ENCODE results near the gene OR8S1.
"Not testable (repeated sequence)": the region's sequence is repeated elsewhere in the genome, so short reads cannot be mapped to it uniquely, and the experiment has no call there.

OR8S1 gene

GRCh38 chr12:48527891-48528670, 2.6 kb downstream of the OR8S1 start:
- H3K27me3 ChIP-seq (ENCODE audit: low read depth), result no peaks in the 10 kb centered on the region
- no peaks in the 10 kb centered on the region for H3K9me3 ChIP-seq
- in situ Hi-C loops (cut with MboI; ENCODE audit: low sequenced_read_pairs), result no loop called here
- no peaks in the 10 kb centered on the region for H3K4me1 ChIP-seq
- no peaks in the 10 kb centered on the region for H3K36me3 ChIP-seq (replicated peaks)
- no peak for DNase-seq (ENCODE audit: low spot score in 2 of 2)
- no peak overlapping the region for H3K4me3 ChIP-seq

- H3K27me3 ChIP-seq (ENCODE audit: low read depth), result no peaks in the 10 kb centered on the region
- no peak for DNase-seq (ENCODE audit: low spot score in 2 of 2)
- no peaks in the 10 kb centered on the region for H3K9me3 ChIP-seq
- no peaks in the 10 kb centered on the region for H3K36me3 ChIP-seq (replicated peaks)
- H3K4me3 ChIP-seq, result no peak overlapping the region
- H3K4me1 ChIP-seq, result no peaks in the 10 kb centered on the region
- in situ Hi-C loops (cut with MboI; ENCODE audit: low sequenced_read_pairs), result no loop called here
Observed at GRCh38 chr12:48532601-48533000, 7.2 kb downstream of the OR8S1 start.

GRCh38 chr12:48536602-48537001, 11.2 kb downstream of the OR8S1 start:
- Histone ChIP-seq H3K4me3 (no peak overlapping the region), H3K36me3 (replicated peaks) (no peaks in the 10 kb centered on the region), H3K27me3 (ENCODE audit: low read depth) (no peaks in the 10 kb centered on the region), H3K4me1 (no peaks in the 10 kb centered on the region), H3K9me3 (no peaks in the 10 kb centered on the region)
- in situ Hi-C loops (cut with MboI; ENCODE audit: low sequenced_read_pairs), result no loop called here
- no peak for DNase-seq (ENCODE audit: low spot score in 2 of 2)

- no peaks in the 10 kb centered on the region for H3K36me3 ChIP-seq (replicated peaks)
- peaks cover 10% of the 10 kb centered on the region for H3K4me1 ChIP-seq
- peak; percentile 53 to 79 for DNase-seq (ENCODE audit: low spot score in 2 of 2)
- no peak overlapping the region for H3K4me3 ChIP-seq
- in situ Hi-C loops (cut with MboI; ENCODE audit: low sequenced_read_pairs), result loop anchor here (5.0 to 10.0 kb wide), 2 partner anchors 75 to 252 kb away; no protein-coding TSS in a partner anchor
- no peaks in the 10 kb centered on the region for H3K9me3 ChIP-seq
- no peaks in the 10 kb centered on the region for H3K27me3 ChIP-seq (ENCODE audit: low read depth)
Observed at GRCh38 chr12:48542300-48542928, 17.0 kb downstream of the OR8S1 start.

- DNase-seq (ENCODE audit: low spot score in 2 of 2), result peak; percentile 34 to 62
- in situ Hi-C loops (cut with MboI; ENCODE audit: low sequenced_read_pairs), result loop anchor here (10.0 kb wide), 1 partner anchor 249 kb away; no protein-coding TSS in a partner anchor
- Histone ChIP-seq H3K36me3 (replicated peaks) (no peaks in the 10 kb centered on the region), H3K27me3 (ENCODE audit: low read depth) (no peaks in the 10 kb centered on the region), H3K9me3 (peaks cover 4% of the 10 kb centered on the region; the same call in 1 of the 2 replicates), H3K4me1 (peaks cover 10% of the 10 kb centered on the region), H3K4me3 (no peak overlapping the region)
Observed at GRCh38 chr12:48545833-48546469, 20.5 kb downstream of the OR8S1 start.

- DNase-seq (ENCODE audit: low spot score in 2 of 2); H3K36me3 ChIP-seq (replicated peaks); H3K9me3 ChIP-seq; H3K4me3 ChIP-seq; H3K27me3 ChIP-seq (ENCODE audit: low read depth); H3K4me1 ChIP-seq: not testable (repeated sequence)
- in situ Hi-C loops (cut with MboI; ENCODE audit: low sequenced_read_pairs), result loop anchor here (10.0 kb wide), 1 partner anchor 248 kb away; no protein-coding TSS in a partner anchor
Observed at GRCh38 chr12:48547012-48547411, 21.6 kb downstream of the OR8S1 start.

- H3K36me3 ChIP-seq (replicated peaks); H3K9me3 ChIP-seq; in situ Hi-C loops (cut with MboI; ENCODE audit: low sequenced_read_pairs); H3K27me3 ChIP-seq (ENCODE audit: low read depth); H3K4me1 ChIP-seq; H3K4me3 ChIP-seq; DNase-seq (ENCODE audit: low spot score in 2 of 2): not testable (repeated sequence)
Observed at GRCh38 chr12:48551636-48552035, 26.2 kb downstream of the OR8S1 start.

GRCh38 chr12:48553666-48554343, 28.4 kb downstream of the OR8S1 start:
- H3K36me3 ChIP-seq (replicated peaks); H3K9me3 ChIP-seq; in situ Hi-C loops (cut with MboI; ENCODE audit: low sequenced_read_pairs); H3K4me1 ChIP-seq; H3K27me3 ChIP-seq (ENCODE audit: low read depth): not testable (repeated sequence)
- H3K4me3 ChIP-seq, result peak overlapping the region; percentile 16
- peak; percentile 27 to 80 for DNase-seq (ENCODE audit: low spot score in 2 of 2)

GRCh38 chr12:48556631-48557030, 31.2 kb downstream of the OR8S1 start:
- Histone ChIP-seq H3K36me3 (replicated peaks) (no peaks in the 10 kb centered on the region), H3K4me1 (peaks cover 4% of the 10 kb centered on the region), H3K27me3 (ENCODE audit: low read depth) (no peaks in the 10 kb centered on the region), H3K9me3 (no peaks in the 10 kb centered on the region), H3K4me3 (no peak overlapping the region)
- DNase-seq (ENCODE audit: low spot score in 2 of 2), result no peak
- in situ Hi-C loops (cut with MboI; ENCODE audit: low sequenced_read_pairs), result no loop called here

- Histone ChIP-seq H3K4me1 (peaks cover 4% of the 10 kb centered on the region), H3K9me3 (no peaks in the 10 kb centered on the region), H3K27me3 (ENCODE audit: low read depth) (no peaks in the 10 kb centered on the region), H3K36me3 (replicated peaks) (no peaks in the 10 kb centered on the region), H3K4me3 (no peak overlapping the region)
- in situ Hi-C loops (cut with MboI; ENCODE audit: low sequenced_read_pairs), result no loop called here
- no peak for DNase-seq (ENCODE audit: low spot score in 2 of 2)
Observed at GRCh38 chr12:48557919-48558318, 32.5 kb downstream of the OR8S1 start.

GRCh38 chr12:48567731-48568130, 42.3 kb downstream of the OR8S1 start:
- in situ Hi-C loops (cut with MboI; ENCODE audit: low sequenced_read_pairs), result no loop called here
- no peaks in the 10 kb centered on the region; the same call in 1 of the 2 replicates for H3K9me3 ChIP-seq
- peaks cover 3% of the 10 kb centered on the region for H3K27me3 ChIP-seq (ENCODE audit: low read depth)
- no peak overlapping the region for H3K4me3 ChIP-seq
- H3K4me1 ChIP-seq, result no peaks in the 10 kb centered on the region
- no peaks in the 10 kb centered on the region for H3K36me3 ChIP-seq (replicated peaks)
- DNase-seq (ENCODE audit: low spot score in 2 of 2), result no peak

- DNase-seq (ENCODE audit: low spot score in 2 of 2), result no peak
- no peaks in the 10 kb centered on the region for H3K36me3 ChIP-seq (replicated peaks)
- no peaks in the 10 kb centered on the region for H3K4me1 ChIP-seq
- in situ Hi-C loops (cut with MboI; ENCODE audit: low sequenced_read_pairs), result no loop called here
- peaks cover 3% of the 10 kb centered on the region for H3K27me3 ChIP-seq (ENCODE audit: low read depth)
- H3K9me3 ChIP-seq, result no peaks in the 10 kb centered on the region; the same call in 1 of the 2 replicates
- no peak within 1 kb of the TSS for H3K4me3 ChIP-seq
Observed at GRCh38 chr12:48569946-48570345, 44.5 kb downstream of the OR8S1 start, which contains the start of gene LALBA. Gene LALBA, minus strand, starts transcription at chr12:48570046. Its CDS starts 26 bp downstream, at chr12:48570020.

GRCh38 chr12:48572326-48572725, 46.9 kb downstream of the OR8S1 start:
- Histone ChIP-seq H3K4me1 (no peaks in the 10 kb centered on the region), H3K36me3 (replicated peaks) (no peaks in the 10 kb centered on the region), H3K27me3 (ENCODE audit: low read depth) (no peaks in the 10 kb centered on the region), H3K4me3 (no peak overlapping the region), H3K9me3 (no peaks in the 10 kb centered on the region; the same call in 1 of the 2 replicates)
- in situ Hi-C loops (cut with MboI; ENCODE audit: low sequenced_read_pairs), result no loop called here
- no peak for DNase-seq (ENCODE audit: low spot score in 2 of 2)

Measured in HAP-1 (cell line).